SK-N-SH treated with all-trans-retinoic acid at 6 μM for 48 hours (cell line): ENCODE data around the gene ERC1.

ENCODE experiments used
- ARNTL ChIP-seq: fragments of 450-650 bp; formaldehyde crosslinking; IDR thresholded peaks from 2 replicates; pipeline ENCODE4 v1.5.0; 2020; ENCODE audit warnings: low read depth, mild to moderate bottlenecking, moderate library complexity, borderline replicate concordance
- BACH2 ChIP-seq: fragments of 250-450 bp; sonication (Bioruptor Pico); IDR thresholded peaks from 2 replicates; pipeline ENCODE4 v1.9.0; 2021; ENCODE audit warnings: mild to moderate bottlenecking, borderline replicate concordance
- ESRRG ChIP-seq: fragments of 250-450 bp; sonication (Bioruptor Pico); IDR thresholded peaks from 2 replicates; pipeline ENCODE4 v1.6.1; 2021; ENCODE audit warnings: mild to moderate bottlenecking
- OSR1 ChIP-seq: fragments of 250-450 bp; sonication (Bioruptor Pico); IDR thresholded peaks from 2 replicates; pipeline ENCODE4 v1.8.0; 2022; ENCODE audit warnings: moderate library complexity, mild to moderate bottlenecking, inconsistent platforms
- PPARA ChIP-seq: fragments of 250-450 bp; sonication (Bioruptor Pico); IDR thresholded peaks from 2 replicates; pipeline ENCODE4 v1.5.0; 2020; ENCODE audit warnings: mild to moderate bottlenecking, borderline replicate concordance
- SNAI2 ChIP-seq: fragments of 250-450 bp; sonication (Bioruptor Pico); IDR thresholded peaks from 2 replicates; pipeline ENCODE4 v1.5.0; 2020; ENCODE audit warnings: mild to moderate bottlenecking, moderate library complexity
- TCF4 ChIP-seq: fragments of 250-450 bp; sonication (Bioruptor Pico); IDR thresholded peaks from 2 replicates; pipeline ENCODE4 v1.8.0; 2021; ENCODE audit warnings: mild to moderate bottlenecking, moderate library complexity, borderline replicate concordance
- TOX ChIP-seq: fragments of 250-450 bp; sonication (Bioruptor Pico); IDR thresholded peaks from 2 replicates; pipeline ENCODE4 v1.8.0; 2021; ENCODE audit warnings: mild to moderate bottlenecking, moderate library complexity, borderline replicate concordance
- ZNF8 ChIP-seq: fragments of 450-650 bp; formaldehyde crosslinking; IDR thresholded peaks from 2 replicates; pipeline ENCODE4 v1.5.0; 2020; ENCODE audit warnings: mild to moderate bottlenecking, moderate library complexity
- TF ChIP-seq, protein P1 (sequence below): fragments of 250-450 bp; sonication (Bioruptor Pico); IDR thresholded peaks from 2 replicates; pipeline ENCODE4 v1.8.0; 2020; ENCODE audit warnings: mild to moderate bottlenecking, moderate library complexity, borderline replicate concordance
- TF ChIP-seq, protein P2 (sequence below): fragments of 250-450 bp; sonication (Bioruptor Pico); IDR thresholded peaks from 2 replicates; pipeline ENCODE4 v1.5.1; 2020; ENCODE audit warnings: low read depth, mild to moderate bottlenecking, moderate library complexity

DNA sequence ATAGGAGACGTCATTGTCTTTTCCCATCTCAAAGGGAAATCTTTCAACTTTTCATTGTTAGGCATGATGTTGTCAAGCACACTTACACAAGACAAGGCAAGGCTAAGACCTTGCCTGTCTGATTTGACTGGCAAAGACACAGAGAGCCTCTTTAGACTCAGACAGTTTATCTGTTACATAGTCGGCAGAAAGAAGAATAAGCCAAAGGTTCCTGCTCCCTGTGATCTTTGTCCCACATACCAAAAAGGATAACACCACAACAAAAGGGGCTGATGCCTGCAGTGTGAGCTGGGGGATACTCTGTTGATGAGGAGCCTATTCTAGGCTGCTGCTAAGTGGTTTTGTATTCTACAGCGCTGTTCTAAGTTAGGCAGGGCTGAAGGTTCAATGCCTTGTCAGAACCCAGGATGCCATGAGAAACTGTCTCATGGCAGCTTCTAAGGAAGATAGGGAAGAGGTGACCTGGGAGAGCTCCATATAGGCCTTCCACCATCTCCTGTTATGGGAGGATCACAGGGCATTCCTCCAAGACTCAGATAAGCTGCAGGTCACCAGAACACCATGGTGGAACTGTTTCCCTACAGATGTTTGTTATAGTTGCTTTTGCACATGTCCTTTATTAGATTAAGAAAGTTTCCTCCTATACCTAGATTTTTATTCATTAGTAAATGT is 12.7 kb downstream of the ERC1 start:
- TF ChIP-seq, protein P1, sequence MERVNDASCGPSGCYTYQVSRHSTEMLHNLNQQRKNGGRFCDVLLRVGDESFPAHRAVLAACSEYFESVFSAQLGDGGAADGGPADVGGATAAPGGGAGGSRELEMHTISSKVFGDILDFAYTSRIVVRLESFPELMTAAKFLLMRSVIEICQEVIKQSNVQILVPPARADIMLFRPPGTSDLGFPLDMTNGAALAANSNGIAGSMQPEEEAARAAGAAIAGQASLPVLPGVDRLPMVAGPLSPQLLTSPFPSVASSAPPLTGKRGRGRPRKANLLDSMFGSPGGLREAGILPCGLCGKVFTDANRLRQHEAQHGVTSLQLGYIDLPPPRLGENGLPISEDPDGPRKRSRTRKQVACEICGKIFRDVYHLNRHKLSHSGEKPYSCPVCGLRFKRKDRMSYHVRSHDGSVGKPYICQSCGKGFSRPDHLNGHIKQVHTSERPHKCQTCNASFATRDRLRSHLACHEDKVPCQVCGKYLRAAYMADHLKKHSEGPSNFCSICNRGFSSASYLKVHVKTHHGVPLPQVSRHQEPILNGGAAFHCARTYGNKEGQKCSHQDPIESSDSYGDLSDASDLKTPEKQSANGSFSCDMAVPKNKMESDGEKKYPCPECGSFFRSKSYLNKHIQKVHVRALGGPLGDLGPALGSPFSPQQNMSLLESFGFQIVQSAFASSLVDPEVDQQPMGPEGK (CRISPR knock-in tag): no peak
- TF ChIP-seq OSR1 (CRISPR knock-in tag) (no peak), TCF4 (no peak), TOX (CRISPR knock-in tag) (no peak), ESRRG (no peak), SNAI2 (CRISPR knock-in tag) (no peak), ZNF8 (CRISPR knock-in tag) (no peak), ARNTL (CRISPR knock-in tag) (no peak), BACH2 (CRISPR knock-in tag) (no peak), PPARA (CRISPR knock-in tag) (no peak)
- TF ChIP-seq, protein P2, sequence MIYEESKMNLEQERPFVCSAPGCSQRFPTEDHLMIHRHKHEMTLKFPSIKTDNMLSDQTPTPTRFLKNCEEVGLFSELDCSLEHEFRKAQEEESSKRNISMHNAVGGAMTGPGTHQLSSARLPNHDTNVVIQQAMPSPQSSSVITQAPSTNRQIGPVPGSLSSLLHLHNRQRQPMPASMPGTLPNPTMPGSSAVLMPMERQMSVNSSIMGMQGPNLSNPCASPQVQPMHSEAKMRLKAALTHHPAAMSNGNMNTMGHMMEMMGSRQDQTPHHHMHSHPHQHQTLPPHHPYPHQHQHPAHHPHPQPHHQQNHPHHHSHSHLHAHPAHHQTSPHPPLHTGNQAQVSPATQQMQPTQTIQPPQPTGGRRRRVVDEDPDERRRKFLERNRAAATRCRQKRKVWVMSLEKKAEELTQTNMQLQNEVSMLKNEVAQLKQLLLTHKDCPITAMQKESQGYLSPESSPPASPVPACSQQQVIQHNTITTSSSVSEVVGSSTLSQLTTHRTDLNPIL (CRISPR knock-in tag): no peak
